Keratinocyte (primary cell): Measurements from ENCODE around the gene KIAA1210. TPM values are rescaled to one million over a fixed set of nuclear protein-coding genes. Genes with fewer than 3 reads are reported as not detected.

Experiments used
- DNase-seq: peaks from one replicate; pipeline ENCODE4 v3.0.0-alpha.2; 2011; ENCODE audit warnings: low read depth, missing footprints, low spot score
- FAIRE-seq: peaks from 2 replicates; lab custom pipeline; 2011; peaks lifted over from hg19 to GRCh38; lab: Jason Lieb, UNC
- H2AFZ ChIP-seq: 2 replicates; pipeline ENCODE4 v1.6.0; 2012; ENCODE audit warnings: low read length, control low read depth, inconsistent platforms; ENCODE audit not compliant: control insufficient read depth
- H3K27ac ChIP-seq: 2 replicates; pipeline ENCODE4 v1.5.1; 2011; ENCODE audit warnings: low read length; ENCODE audit not compliant: control insufficient read depth, insufficient read depth
- H3K27me3 ChIP-seq: 3 replicates; pipeline ENCODE4 v1.6.0; 2011; ENCODE audit warnings: low read length; ENCODE audit not compliant: control insufficient read depth, insufficient read depth; ENCODE audit errors: extremely low read depth
- H3K36me3 ChIP-seq, 2 experiments: 2 replicates in 1 of 2; 3 replicates in 1 of 2; pipeline ENCODE4 v1.5.1; 2011; ENCODE audit warnings: low read length in 2 of 2, mild to moderate bottlenecking in 1 of 2; ENCODE audit not compliant: control insufficient read depth in 2 of 2, insufficient read depth in 2 of 2; ENCODE audit errors: extremely low read depth in 1 of 2
- H3K4me1 ChIP-seq: 3 replicates; pipeline ENCODE4 v1.5.1; 2011; ENCODE audit warnings: low read length; ENCODE audit not compliant: control insufficient read depth, insufficient read depth; ENCODE audit errors: extremely low read depth
- H3K4me2 ChIP-seq: 3 replicates; pipeline ENCODE4 v1.6.0; 2011; ENCODE audit warnings: low read depth, low read length; ENCODE audit not compliant: control insufficient read depth, insufficient read depth; ENCODE audit errors: extremely low read depth
- H3K4me3 ChIP-seq, 3 experiments: fragments of 200-600 bp in 1 of 3; sonication (generic) in 1 of 3; 2 replicates in 2 of 3; 3 replicates in 1 of 3; pipeline ENCODE4 v1.5.1; 2011 to 2016; ENCODE audit warnings: low read length in 3 of 3, mild to moderate bottlenecking in 3 of 3, control low read depth in 2 of 3, inconsistent platforms in 1 of 3, low read depth in 1 of 3, mixed read lengths in 1 of 3, mixed run types in 1 of 3, moderate library complexity in 1 of 3; ENCODE audit not compliant: control insufficient read depth in 2 of 3, insufficient read depth in 2 of 3; ENCODE audit errors: extremely low read depth in 1 of 3
- H3K79me2 ChIP-seq: 2 replicates; pipeline ENCODE4 v1.6.0; 2012; ENCODE audit warnings: low read length; ENCODE audit not compliant: control insufficient read depth, insufficient read depth
- H3K9ac ChIP-seq: 3 replicates; pipeline ENCODE4 v1.6.0; 2011; ENCODE audit warnings: low read length; ENCODE audit not compliant: control insufficient read depth, insufficient read depth; ENCODE audit errors: extremely low read depth
- H3K9me1 ChIP-seq: 3 replicates; pipeline ENCODE4 v1.6.0; 2011; ENCODE audit warnings: low read length; ENCODE audit not compliant: control insufficient read depth, insufficient read depth; ENCODE audit errors: extremely low read depth
- H3K9me3 ChIP-seq: 2 replicates; pipeline ENCODE4 v1.5.1; 2012; ENCODE audit warnings: low read depth, low read length; ENCODE audit not compliant: control insufficient read depth
- H4K20me1 ChIP-seq: 3 replicates; pipeline ENCODE4 v1.6.0; 2011; ENCODE audit warnings: low read length; ENCODE audit not compliant: control insufficient read depth, insufficient read depth; ENCODE audit errors: extremely low read depth
- EZH2 ChIP-seq: IDR thresholded peaks from one replicate; pipeline ENCODE4 v1.6.1; 2012; ENCODE audit warnings: inconsistent platforms, mild to moderate bottlenecking, low read length, moderate library complexity
- dilution Hi-C: fragments of 300-500 bp; cut with MboI; formaldehyde crosslinking; loops from one replicate; pipeline ENCODE4 v1.7.0; 2020; ENCODE audit warnings: low sequenced_read_pairs; ENCODE audit not compliant: extremely low pct_ligation_motif_present
- polyA plus RNA-seq, 5 experiments: library from polyadenylated mRNA; depleted of rRNA in 3 of 5; stranded (reverse) in 3 of 5; stranded (forward) in 1 of 5; unstranded in 1 of 5; fragments of >200 nt; gene quantifications; 1 replicate in 1 of 5; 2 replicates in 3 of 5; 3 replicates in 1 of 5; pipeline versions ENCODE4 v1.2.1 to v1.2.3, GENCODE V29; 2011 to 2012; ENCODE audit warnings: missing spikeins in 2 of 5, low read depth in 1 of 5, low replicate concordance in 1 of 5
- TF ChIP-seq, protein P1 (sequence below), 3 experiments: IDR thresholded peaks in 1 of 3; conservative IDR thresholded peaks in 1 of 3; optimal IDR thresholded peaks in 1 of 3; 2 replicates in 2 of 3; 3 replicates in 1 of 3; pipeline versions ENCODE3 to v1.5.1; 2011; ENCODE audit warnings: low read length in 3 of 3, mild to moderate bottlenecking in 3 of 3, moderate library complexity in 2 of 3, control low read depth in 1 of 3, inconsistent platforms in 1 of 3; ENCODE audit not compliant: insufficient read depth in 2 of 3; ENCODE audit errors: extremely low read depth in 1 of 3

Gene KIAA1210
- polyA plus RNA-seq, 1 donor (not counting 4 experiments of a cell fraction or from before 2014, with no cell fraction given), result not detected

DNA sequence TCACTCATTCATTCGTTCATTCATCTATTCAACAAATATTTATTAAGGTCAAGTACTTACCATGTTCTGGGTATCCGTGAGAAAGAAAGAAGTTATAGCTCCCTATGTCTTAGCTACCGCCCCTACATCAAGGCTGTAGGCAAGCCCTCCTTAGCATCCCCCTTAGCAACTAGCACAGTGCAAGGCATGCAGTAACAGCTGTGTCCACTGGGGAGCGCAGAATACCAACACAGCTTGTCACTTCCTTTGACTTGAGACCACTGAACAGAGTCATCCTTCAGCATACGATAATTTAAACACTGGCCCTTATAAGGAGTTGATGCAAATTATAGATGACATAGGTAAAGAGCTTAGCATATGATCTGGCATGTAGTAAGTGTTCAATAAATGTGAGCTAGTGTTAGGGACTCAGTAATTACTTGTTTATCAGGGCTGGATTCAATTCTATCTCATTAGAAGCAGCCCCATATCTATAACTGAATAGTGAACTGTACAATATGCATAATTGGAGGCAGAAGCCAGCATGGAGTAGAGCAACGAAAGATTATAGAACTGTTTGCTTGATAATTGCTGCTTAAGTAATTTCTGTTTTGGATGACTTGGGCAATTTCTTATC, 8.7 kb downstream of the KIAA1210 start:
- no peak for FAIRE-seq

DNA sequence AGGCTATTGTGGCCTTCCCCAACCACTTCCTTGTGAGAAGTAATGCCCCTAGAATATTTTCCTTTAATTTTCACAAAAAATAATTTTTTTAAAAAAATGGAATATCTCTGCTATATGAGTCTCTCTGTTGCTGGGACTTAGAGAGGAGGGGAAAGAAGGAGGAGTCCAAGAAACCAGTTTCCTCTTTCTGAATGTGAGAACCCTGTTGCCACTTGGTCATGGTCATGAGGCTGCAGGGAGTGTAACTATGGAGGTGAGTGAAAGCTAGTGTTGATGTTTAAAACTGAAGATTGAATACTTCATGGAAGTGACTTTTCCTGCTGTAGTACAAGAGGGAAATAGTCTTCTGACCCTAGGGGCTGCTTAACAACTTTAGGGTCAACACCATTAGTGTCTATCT, 20.4 kb downstream of the KIAA1210 start:
- H3K9ac ChIP-seq, result no peak overlapping the region
- H3K9me3 ChIP-seq, result no peaks in the 10 kb centered on the region
- DNase-seq (no peak), FAIRE-seq (no peak)
- H3K4me2 ChIP-seq, result no peak overlapping the region
- H3K9me1 ChIP-seq, result no peaks in the 10 kb centered on the region
- TF ChIP-seq, protein P1, sequence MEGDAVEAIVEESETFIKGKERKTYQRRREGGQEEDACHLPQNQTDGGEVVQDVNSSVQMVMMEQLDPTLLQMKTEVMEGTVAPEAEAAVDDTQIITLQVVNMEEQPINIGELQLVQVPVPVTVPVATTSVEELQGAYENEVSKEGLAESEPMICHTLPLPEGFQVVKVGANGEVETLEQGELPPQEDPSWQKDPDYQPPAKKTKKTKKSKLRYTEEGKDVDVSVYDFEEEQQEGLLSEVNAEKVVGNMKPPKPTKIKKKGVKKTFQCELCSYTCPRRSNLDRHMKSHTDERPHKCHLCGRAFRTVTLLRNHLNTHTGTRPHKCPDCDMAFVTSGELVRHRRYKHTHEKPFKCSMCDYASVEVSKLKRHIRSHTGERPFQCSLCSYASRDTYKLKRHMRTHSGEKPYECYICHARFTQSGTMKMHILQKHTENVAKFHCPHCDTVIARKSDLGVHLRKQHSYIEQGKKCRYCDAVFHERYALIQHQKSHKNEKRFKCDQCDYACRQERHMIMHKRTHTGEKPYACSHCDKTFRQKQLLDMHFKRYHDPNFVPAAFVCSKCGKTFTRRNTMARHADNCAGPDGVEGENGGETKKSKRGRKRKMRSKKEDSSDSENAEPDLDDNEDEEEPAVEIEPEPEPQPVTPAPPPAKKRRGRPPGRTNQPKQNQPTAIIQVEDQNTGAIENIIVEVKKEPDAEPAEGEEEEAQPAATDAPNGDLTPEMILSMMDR (optimal IDR thresholded peaks at IDR 0.05 in 1 of 3, IDR thresholded peaks at IDR 0.05 in 1 of 3, conservative IDR thresholded peaks at IDR 0.05 in 1 of 3; ENCODE audit: extremely low read depth in 1 of 3, insufficient read depth in 2 of 3, low read length in 3 of 3), result no peak
- TF ChIP-seq EZH2, result no peak
- no peak overlapping the region for H3K27ac ChIP-seq
- no peaks in the 10 kb centered on the region for H4K20me1 ChIP-seq
- no peaks in the 10 kb centered on the region for H3K4me1 ChIP-seq
- no peak overlapping the region for H3K4me3 ChIP-seq
- H3K79me2 ChIP-seq, result no peaks in the 10 kb centered on the region
- no peak overlapping the region for H2AFZ ChIP-seq
- H3K27me3 ChIP-seq, result no peaks in the 10 kb centered on the region
- dilution Hi-C loops, result no loop called here
- no peaks in the 10 kb centered on the region for H3K36me3 ChIP-seq

More for the DNA sequence above, 8.7 kb downstream of the KIAA1210 start:
- Histone ChIP-seq H4K20me1 (no peaks in the 10 kb centered on the region), H3K27ac (no peak overlapping the region), H3K27me3 (peaks cover 3% of the 10 kb centered on the region), H3K36me3 (no peaks in the 10 kb centered on the region), H3K4me3 (no peak overlapping the region), H3K79me2 (no peaks in the 10 kb centered on the region), H3K9me1 (no peaks in the 10 kb centered on the region), H3K9me3 (no peaks in the 10 kb centered on the region), H3K9ac (no peak overlapping the region), H3K4me2 (no peak overlapping the region), H3K4me1 (no peaks in the 10 kb centered on the region), H2AFZ (no peak overlapping the region)
- peak; percentile 1 for DNase-seq
- no peak for TF ChIP-seq EZH2
- TF ChIP-seq, protein P1 (optimal IDR thresholded peaks at IDR 0.05 in 1 of 3, IDR thresholded peaks at IDR 0.05 in 1 of 3, conservative IDR thresholded peaks at IDR 0.05 in 1 of 3; ENCODE audit: extremely low read depth in 1 of 3, insufficient read depth in 2 of 3, low read length in 3 of 3), result peak; percentile 79 to 90 (median 82)
- dilution Hi-C loops, result no loop called here
